ENCODE results near the gene LRFN4. TPM values are rescaled to one million over a fixed set of nuclear protein-coding genes. Genes with fewer than 3 reads are reported as not detected.

The LRFN4 gene
- total and polyA plus RNA-seq, 2 donors (not counting 3 experiments of a cell fraction or from before 2014, with no cell fraction given), result 22.3 to 37.4 TPM

GRCh38 chr11:66842896-66843775 lies 13.7 kb upstream of the LRFN4 start, which contains the start of gene RCE1:
Gene RCE1 (plus strand): TSS chr11:66843441. CDS start chr11:66843456, 15 bp downstream.
- Histone ChIP-seq H3K27ac (ENCODE audit: insufficient read depth, low read depth, low read length) (peak within 1 kb of the TSS; percentile 97), H3K79me2 (ENCODE audit: control insufficient read depth, insufficient read depth, low read length) (peaks cover 41% of the 10 kb centered on the region), H4K20me1 (replicated peaks; ENCODE audit: control insufficient read depth, extremely low read depth, insufficient read depth, low read length) (no peaks in the 10 kb centered on the region), H3K4me2 (ENCODE audit: insufficient read depth, low read length) (peak within 1 kb of the TSS; percentile 95), H3K36me3 (ENCODE audit: control insufficient read depth in 2 of 2, extremely low read depth in 1 of 2, insufficient read depth in 2 of 2, low read length in 2 of 2) (peaks cover 7 to 15% of the 10 kb centered on the region in 2 experiments), H3K4me3 (replicated peaks in 1 of 3; ENCODE audit: insufficient read depth in 1 of 3, low read depth in 1 of 3, low read length in 3 of 3) (peak within 1 kb of the TSS; percentile 63 to 95 (median 74)), H3K27me3 (ENCODE audit: control insufficient read depth in 2 of 2, insufficient read depth in 2 of 2, low read length in 2 of 2) (no peaks in the 10 kb centered on the region), H3K4me1 (ENCODE audit: control insufficient read depth, extremely low read depth, insufficient read depth, low read length) (peaks cover 27% of the 10 kb centered on the region), H3K9me3 (replicated peaks; ENCODE audit: control insufficient read depth, insufficient read depth, low read length) (no peaks in the 10 kb centered on the region), H3K9ac (replicated peaks; ENCODE audit: extremely low read depth, insufficient read depth, low read length) (peak within 1 kb of the TSS; percentile 99), H2AFZ (ENCODE audit: low read depth, low read length) (peak within 1 kb of the TSS; percentile 75), H3K9me1 (replicated peaks; ENCODE audit: control insufficient read depth, extremely low read depth, insufficient read depth, low read length) (no peaks in the 10 kb centered on the region)
- peak; percentile 90 for FAIRE-seq
- DNase-seq (ENCODE audit: low read depth, low spot score), result peak; percentile 91
- POLR2A ChIA-PET, result interaction anchor here (0.6 to 1.6 kb wide), 4 partner anchors 13 to 498 kb away, joined by 3 to 4 read pairs (median 3); partner anchors contain the start of gene BRMS1
- BruUV-seq (replicated peaks), result no TSS peak
- dilution Hi-C loops (cut with MboI; ENCODE audit: extremely low pct_ligation_motif_present, low sequenced_read_pairs) (no loop called here), intact Hi-C loops (cut with micrococcal nuclease) (loop anchor here (1.0 to 10.0 kb wide), 3 partner anchors 14 to 782 kb away; partner anchors contain the start of genes LRFN4 and NUDT8)
- CTCF ChIA-PET, result interaction anchor here (0.6 to 4.1 kb wide), 10 partner anchors 9 to 1667 kb away, joined by 3 to 44 read pairs (median 5); no protein-coding TSS in a partner anchor
- TF ChIP-seq POLR2AphosphoS5 (IDR thresholded peaks at IDR 0.05; ENCODE audit: insufficient read depth, low read depth, low read length), result peak; percentile 99
- TF ChIP-seq FOS (IDR thresholded peaks at IDR 0.05; ENCODE audit: borderline replicate concordance, insufficient read depth, low read length), result no peak
- TF ChIP-seq MYC (IDR thresholded peaks at IDR 0.05; ENCODE audit: low read depth, low read length), result peak; percentile 80
- TF ChIP-seq GATA2 (IDR thresholded peaks at IDR 0.05; ENCODE audit: insufficient read depth, insufficient read length, low read depth, low read length), result no peak
- TF ChIP-seq POLR2A (IDR thresholded peaks at IDR 0.05; ENCODE audit: low read depth, low read length), result peak; percentile 94
